OCI-M1 (cell line): Measurements from ENCODE around the gene AAGAB.
"Not testable (repeated sequence)": the region's sequence is repeated elsewhere in the genome, so short reads cannot be mapped to it uniquely, and the experiment has no call there.

Experiments used
- DNase-seq: peaks from one replicate; lab custom pipeline; 2025; lab: John Stamatoyannopoulos, UW

AAGAB gene, protein sequence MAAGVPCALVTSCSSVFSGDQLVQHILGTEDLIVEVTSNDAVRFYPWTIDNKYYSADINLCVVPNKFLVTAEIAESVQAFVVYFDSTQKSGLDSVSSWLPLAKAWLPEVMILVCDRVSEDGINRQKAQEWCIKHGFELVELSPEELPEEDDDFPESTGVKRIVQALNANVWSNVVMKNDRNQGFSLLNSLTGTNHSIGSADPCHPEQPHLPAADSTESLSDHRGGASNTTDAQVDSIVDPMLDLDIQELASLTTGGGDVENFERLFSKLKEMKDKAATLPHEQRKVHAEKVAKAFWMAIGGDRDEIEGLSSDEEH

GRCh38 chr15:67254238-67255175, at the start of gene AAGAB, which contains the start of gene IQCH:
TSS of gene AAGAB (minus strand) at chr15:67254661. CDS start at chr15:67254631, 30 bp downstream.
TSS of gene IQCH (plus strand) at chr15:67254786. CDS start at chr15:67254897, 111 bp downstream.
- peak; percentile 97 for DNase-seq

DNA sequence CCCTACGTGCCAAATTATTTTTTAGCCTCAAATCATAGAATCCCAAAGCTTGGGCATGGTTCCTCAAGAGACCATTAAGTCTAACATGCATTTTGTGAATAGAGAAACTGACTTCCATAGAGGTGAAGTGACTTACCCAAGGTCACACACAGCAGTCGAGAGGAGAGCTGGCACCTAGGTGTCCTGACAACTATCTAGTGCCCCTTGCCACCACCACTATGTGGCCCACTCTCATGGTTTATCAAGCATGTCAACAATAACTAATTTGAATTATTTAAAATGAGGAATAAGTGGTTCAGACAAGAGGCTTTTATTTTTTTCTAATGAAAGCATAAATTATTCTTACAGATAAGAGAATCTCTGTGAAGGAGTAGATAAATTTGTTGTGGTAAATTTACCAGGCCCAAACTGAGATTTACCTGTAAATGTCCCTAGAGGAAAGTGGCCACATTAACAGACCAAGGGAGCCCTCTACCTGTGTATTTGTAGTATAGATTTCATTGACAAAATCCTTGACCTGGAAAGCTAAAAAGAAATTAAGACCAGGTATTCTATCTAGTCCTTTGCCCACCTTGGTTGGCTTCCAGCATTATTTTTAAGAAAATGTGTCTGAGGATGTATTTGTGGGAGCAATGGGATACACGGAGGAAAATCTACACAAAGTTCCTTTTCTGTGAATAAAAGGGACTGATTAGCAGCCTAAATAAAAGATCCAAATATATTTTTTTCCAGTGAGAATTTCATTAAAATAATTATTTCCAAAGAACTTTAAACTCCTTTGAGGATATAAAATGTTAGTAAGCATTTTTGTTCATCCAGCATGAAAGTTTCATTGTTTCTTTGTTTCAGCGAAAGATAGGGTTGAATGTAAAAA, 49.3 kb upstream of the AAGAB start:
- DNase-seq: peak; percentile 50

DNA sequence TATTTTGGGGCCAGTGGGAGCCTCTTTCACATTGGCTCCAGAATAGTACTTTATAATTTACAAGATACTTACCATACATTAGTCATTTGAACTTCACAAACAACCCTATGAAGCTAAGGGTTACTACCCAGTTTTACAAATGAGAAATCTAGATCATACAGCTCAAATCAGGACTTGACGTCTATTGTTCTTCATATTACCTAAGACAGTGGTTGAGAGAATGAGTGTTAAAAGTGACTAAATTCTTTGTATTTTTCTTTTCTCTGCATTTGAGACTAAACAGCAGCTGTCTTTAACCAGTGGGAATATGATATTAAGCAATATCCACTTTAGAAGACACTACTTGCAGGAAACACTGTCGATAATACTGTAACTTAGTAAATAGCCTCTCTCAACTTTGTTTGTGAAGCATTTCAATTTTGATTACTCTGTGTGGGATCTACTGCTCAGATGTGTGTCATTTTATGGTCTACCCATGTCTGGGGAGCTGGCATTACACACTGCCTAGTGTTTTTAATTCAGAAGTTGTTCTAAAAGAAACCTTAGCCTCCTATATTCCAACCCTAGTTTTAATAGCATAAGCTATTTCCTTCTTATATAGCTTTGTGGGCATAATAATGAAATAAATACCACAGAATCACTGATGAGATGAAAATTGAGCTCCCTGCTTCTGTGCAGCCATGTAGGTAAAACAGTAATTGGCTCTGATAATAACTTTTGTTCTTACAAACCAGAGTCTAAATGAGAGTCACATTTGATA, 46.0 kb upstream of the AAGAB start:
- DNase-seq: no peak

DNA sequence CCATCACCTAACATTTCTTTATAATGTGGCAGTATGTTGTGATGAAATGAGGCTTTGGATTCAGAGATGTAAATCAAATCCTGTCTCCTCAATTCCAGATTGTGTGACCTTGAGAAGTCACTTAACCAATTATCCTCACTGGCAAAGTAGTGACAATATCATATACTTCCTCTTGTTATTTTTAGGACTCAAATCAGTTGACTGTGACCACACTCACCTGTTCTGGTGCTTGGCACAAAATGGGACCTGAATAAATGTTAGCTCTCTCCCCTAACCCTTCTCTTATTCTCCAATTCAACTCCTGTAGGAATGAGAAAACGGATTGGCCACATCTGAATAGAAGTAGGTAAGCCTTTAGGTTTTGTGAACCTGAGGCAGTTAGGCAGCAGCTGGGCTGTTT, 42.2 kb upstream of the AAGAB start:
- DNase-seq: no peak

DNA sequence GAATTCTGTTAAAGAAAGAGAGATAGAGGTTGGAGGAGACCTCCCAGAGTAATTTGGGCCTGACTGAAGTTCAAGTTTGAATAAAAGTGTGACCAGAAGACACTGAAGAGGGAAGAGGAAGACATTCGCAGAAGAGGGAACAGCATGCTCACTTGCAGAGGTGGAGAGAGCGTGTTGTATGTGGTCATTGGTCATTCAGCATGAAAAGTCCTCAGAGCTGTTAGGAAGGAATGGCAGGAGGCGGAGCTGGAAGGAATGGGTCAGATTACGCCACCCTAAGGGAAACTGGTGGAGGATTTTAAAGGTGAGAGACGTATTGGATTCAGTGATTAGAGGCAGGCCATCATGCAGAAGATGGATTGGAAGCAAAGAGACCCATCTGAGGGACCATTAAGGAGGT, 41.7 kb upstream of the AAGAB start:
- no peak for DNase-seq

DNA sequence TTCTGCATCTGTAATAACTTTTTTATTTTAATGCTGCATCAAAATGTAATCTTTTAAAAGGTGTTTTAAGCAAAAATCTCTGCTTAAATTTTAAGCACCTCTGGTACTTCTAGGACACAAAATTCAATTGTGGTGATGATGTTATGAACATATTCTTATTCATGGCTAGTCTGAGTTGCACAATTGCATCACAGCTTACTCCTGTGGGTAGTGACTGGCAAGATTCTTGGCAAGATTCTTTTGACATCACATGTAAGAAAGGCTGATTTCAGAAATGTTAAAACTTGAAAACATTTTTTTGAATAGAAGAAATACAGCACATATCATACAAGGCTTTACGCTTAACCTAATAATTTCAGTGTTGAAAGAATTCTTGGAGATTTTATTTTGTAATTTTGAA, 35.9 kb upstream of the AAGAB start:
- DNase-seq: no peak

- not testable (repeated sequence) for DNase-seq
These were observed 31.9 kb upstream of the AAGAB start for GRCh38 chr15:67286400-67286799.

- not testable (repeated sequence) for DNase-seq
These were observed 31.2 kb upstream of the AAGAB start for GRCh38 chr15:67285625-67286024.

- DNase-seq: no peak
These were observed 27.3 kb upstream of the AAGAB start for GRCh38 chr15:67281714-67282113.

- no peak for DNase-seq
These were observed 25.8 kb upstream of the AAGAB start for GRCh38 chr15:67280217-67280616.

DNA sequence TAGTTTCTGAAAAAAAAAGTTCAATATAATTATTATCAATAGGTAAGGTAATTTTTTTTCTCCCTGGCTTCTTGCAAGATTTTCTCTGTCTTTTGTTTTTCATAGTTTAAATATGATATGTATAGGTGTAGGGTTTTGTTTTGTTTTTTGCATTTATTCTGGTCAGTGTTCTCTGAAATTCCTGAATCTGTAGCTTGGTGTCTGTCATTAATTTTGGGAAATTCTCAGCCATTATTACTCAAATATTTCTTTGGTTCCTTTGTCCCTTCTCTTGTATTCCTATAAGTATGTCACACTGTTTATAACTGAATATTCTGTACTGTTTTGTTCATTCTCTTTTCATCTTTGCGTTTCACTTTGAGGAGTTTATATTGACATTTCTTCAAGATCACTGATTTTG, 22.2 kb upstream of the AAGAB start:
- no peak for DNase-seq

GRCh38 chr15:67274236-67274635, 19.8 kb upstream of the AAGAB start:
- no peak for DNase-seq

GRCh38 chr15:67267951-67268941, 13.8 kb upstream of the AAGAB start:
- peak; percentile 51 for DNase-seq

- no peak for DNase-seq
These were observed 13.0 kb upstream of the AAGAB start for GRCh38 chr15:67267440-67267839.

DNA sequence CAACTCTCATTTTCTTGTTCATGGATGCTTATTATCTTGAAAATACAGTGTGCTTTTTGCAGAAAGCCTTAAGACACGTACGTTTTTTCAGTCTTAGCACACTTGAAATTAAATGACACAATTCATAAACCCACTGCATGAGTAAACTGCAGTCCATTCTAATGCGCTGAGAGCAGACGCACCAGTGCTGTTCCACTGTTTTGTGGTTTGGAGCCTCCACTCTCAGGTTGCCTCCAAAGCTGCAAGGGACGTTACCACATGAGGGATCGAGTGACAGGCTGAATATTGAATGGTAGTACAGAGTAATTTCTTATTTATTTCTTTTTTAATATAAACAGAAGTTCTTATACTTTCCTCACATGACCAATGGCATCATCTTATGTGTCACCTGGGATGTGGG, 12.4 kb upstream of the AAGAB start:
- DNase-seq: no peak

GRCh38 chr15:67259806-67260205, 5.3 kb upstream of the AAGAB start:
- DNase-seq: no peak

GRCh38 chr15:67259379-67259778, 4.9 kb upstream of the AAGAB start:
- DNase-seq: no peak

- DNase-seq: not testable (repeated sequence)
These were observed 4.0 kb upstream of the AAGAB start for GRCh38 chr15:67258412-67258811.

DNA sequence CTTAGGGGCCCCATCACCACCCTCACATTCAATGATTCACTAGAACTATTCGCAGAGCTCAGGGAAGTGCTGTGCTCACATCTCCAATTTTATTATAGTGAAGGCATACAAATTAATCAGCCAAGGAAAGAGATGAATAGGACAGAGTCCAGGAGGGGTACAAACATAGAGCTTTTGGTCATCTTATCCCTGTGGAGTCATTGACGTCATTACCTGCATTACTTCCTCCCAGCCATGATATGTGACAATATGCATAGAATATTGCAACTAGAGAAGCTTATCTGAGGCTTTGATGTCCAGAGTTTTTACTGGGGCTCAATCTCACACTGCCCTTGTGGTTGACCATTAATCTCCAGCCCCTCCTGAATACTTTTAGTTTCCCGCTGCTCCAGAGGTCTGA, 1.6 kb upstream of the AAGAB start:
- DNase-seq: peak; percentile 16
